Measurements from ENCODE around the gene EML2.
A peak's percentile ranks its signal among the peaks of the same experiment; 100 is the strongest.
"Not testable (repeated sequence)": the region's sequence is repeated elsewhere in the genome, so short reads cannot be mapped to it uniquely, and the experiment has no call there.

The EML2 gene

GRCh38 chr19:45653634-45654033 is 14.4 kb upstream of the EML2 start:
- DNase-seq (ENCODE audit: low read depth) = no peak

DNA sequence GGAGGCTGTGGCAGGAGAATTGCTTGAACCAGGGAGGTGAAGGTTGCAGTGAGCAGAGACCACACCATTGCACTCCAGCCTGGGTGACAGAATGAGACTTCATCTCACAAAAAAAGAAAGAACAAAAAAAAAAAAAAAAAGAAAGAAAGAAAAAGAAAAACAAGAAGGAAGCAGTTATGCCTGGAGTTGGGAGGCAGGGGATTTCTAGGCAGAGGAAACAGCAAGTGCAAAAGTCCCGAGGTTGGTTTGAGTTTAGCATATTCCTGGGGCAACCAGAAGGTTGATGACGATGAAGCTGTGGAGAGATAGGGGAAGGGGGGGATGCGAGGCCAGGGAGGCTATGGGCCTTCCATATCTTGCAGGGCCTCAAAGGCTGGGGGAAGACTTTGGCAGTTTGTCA is 11.5 kb upstream of the EML2 start:
- DNase-seq (ENCODE audit: low read depth) = no peak

- no peak for DNase-seq (ENCODE audit: low read depth)
These were observed 7.1 kb upstream of the EML2 start for GRCh38 chr19:45646345-45646698.

DNA sequence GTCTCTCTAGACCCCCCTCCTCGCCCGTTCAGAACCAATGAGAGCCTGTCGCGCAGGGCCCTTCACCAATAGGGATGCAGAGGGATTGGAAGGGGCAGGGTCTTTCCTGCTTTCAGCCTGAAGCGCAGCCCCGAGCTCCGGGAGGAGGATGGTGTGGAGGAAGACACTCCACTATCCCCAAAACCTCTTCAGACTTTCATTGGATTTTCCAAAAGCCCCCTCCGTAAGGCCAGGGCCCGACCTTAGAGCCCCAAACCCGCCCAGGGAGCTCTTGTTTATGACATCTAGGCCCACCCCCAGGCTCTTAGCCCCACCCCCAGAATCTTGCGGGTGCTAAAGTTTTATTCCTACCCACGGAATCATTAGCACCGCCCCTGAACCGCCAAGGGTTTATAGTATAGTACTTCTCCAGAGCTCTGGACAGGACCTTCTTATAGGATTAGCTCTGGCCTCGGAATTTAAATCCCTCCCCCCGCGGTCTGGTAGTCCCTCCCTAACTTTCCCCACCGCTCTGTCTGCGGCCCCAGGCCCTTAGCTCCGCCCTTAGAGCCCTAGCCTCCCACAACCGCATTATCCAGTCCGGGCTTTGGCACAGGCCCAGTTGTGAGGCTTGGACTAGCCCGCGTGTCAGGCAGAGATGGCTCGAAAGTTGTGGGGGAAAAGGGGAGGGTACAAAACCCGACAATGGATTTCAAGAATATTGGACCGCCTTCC is 6.6 kb upstream of the EML2 start:
- DNase-seq (ENCODE audit: low read depth) = peak; percentile 53

- DNase-seq (ENCODE audit: low read depth) = no peak
These were observed 6.0 kb upstream of the EML2 start for GRCh38 chr19:45645068-45645630.

- no peak for DNase-seq (ENCODE audit: low read depth)
These were observed 5.0 kb upstream of the EML2 start for GRCh38 chr19:45643927-45644771.

- DNase-seq (ENCODE audit: low read depth) = peak; percentile 87
These were observed 4.1 kb upstream of the EML2 start for GRCh38 chr19:45643024-45643926.

DNA sequence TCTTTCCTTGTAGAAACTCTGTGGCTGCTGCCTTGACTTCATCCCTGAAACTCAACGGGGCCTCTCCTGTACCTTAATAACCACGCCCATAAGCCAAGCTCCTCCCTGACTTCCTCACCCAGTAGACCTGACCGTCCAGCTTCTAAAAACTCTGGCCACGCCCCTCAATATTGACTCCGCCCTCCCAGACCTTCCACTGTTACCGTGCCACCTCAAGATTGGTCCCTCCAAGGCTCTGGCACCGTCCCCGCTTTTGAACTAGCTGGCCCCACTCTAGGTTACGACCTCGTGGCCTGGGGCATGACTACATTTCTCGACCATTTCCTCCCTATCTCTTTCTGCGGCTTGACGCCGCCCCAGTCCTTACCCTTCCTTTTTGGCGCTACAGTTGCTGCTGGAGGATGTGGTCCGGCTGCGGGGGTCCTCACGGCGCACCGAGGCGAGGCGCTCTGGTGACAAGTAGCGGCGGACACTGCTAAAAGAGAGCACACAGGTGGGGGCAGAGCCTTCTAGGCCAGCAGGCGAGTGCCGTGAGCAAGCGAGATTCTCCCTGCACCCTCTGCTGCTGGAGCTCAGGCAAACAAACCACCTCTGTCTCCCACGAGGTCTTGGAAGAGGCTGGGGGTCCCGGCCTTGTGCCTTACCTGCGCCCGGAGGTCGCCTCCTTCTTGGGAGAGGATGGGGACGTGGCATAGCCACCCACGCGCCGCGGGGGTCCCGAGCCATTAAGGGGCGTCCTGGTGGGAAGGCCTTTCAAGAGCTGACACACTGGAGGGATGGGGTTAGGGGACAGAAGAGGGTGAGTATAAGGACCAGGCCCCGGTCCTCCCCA is 2.3 kb upstream of the EML2 start:
- DNase-seq (ENCODE audit: low read depth) = peak; percentile 72

GRCh38 chr19:45640849-45641273 is 1.7 kb upstream of the EML2 start:
- DNase-seq (ENCODE audit: low read depth) = peak; percentile 43

DNA sequence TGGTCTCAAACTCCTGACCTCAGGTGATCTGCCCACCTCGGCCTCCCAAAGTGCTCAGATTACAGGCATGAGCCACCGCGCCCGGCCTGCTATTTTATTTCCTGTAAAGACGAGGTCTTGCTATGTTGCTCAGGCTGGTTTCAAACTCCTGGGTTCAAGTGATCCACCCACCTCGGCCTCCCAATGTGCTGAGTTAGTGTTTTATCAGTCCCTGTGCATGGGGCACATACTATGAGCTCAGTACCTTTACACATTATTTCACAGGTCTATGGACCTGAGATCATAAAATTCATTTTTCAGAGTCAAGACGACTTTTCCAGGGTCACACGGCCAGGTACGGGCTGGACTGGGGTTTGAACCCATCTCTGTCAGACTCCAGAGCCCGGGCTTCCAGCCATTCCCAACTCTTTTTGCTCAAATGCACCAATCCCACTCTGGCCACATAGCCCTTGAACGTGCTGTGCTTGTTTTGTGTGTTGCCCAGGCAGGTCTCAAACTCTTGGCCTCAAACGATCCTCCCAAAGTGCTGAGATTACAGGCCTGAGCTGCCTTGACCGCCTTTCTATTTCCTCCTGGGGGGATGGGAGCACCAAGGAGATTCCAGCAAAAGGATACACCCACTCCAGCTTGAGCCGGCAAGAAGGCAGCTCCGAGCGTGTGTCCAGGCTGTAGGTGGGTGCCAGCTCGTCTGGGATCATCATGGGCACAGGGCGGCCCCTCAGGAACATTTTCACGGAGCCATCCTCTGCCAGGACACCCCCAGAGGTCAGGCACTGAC is 1.1 kb downstream of the EML2 start:
- DNase-seq (ENCODE audit: low read depth) = no peak

DNA sequence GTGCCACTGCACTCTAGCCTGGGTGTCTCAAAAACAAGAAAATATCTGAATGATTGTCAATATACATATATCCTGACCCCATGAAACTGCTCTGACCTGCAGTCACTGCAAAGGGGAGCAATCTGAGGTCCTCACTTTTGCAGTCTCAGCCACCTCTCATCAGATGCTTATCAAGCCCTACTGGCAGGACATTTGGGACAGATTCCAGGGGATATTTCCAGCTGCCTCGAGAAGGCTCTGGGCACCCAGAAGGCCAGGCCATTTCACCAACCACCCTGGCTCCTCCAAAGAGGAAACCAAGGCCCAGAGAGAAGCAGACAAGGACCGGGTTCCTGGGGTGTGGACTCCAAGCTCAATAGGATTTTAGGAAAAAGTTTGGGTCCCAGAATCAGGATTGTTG is 2.3 kb downstream of the EML2 start:
- DNase-seq (ENCODE audit: low read depth) = no peak

DNA sequence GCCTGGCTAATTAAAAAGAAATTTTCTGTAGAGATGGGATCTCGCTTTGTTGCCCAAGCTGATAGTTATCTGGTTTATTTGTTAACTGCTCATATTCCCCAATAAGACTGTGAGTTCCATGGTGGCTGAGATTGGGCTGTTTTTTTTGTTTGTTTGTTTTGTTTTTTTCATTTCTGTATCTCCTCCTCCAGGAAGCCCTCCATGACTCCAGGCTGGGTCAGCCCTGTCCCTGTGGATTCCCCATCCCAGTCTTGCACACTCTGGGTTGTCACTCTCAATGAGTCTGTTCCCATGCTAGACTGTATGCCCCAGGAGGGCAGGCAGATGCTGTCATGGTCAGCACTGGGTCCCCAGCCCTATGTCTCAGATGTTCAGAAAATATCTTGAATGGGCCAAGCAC is 2.9 kb downstream of the EML2 start:
- no peak for DNase-seq (ENCODE audit: low read depth)

GRCh38 chr19:45632468-45633196 is 6.6 kb downstream of the EML2 start:
- DNase-seq (ENCODE audit: low read depth) = peak; percentile 27

DNA sequence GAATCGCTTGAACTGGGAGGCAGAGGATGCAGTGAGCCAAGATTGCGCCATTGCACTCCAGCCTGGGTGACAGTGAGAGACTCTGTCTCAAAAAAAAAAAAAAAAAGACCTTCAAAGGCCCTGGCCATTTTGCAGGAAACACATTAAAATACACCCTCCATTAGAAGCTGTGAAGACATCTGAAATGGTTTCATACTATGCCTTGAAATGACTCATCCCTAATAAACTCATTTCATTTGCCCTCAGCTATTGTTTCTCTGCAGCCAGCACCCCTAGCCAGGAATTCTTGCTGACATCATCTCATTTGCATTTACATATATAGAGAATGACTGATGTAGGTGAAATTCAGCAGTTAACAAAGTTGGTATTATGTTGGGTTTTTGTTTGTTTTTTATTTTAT is 8.7 kb downstream of the EML2 start:
- DNase-seq (ENCODE audit: low read depth) = no peak

- DNase-seq (ENCODE audit: low read depth) = no peak
These were observed 9.5 kb downstream of the EML2 start for GRCh38 chr19:45629704-45630103.

- DNase-seq (ENCODE audit: low read depth) = not testable (repeated sequence)
These were observed 11.0 kb downstream of the EML2 start for GRCh38 chr19:45628219-45628618.

GRCh38 chr19:45623984-45624383 is 15.2 kb downstream of the EML2 start:
- no peak for DNase-seq (ENCODE audit: low read depth)

DNA sequence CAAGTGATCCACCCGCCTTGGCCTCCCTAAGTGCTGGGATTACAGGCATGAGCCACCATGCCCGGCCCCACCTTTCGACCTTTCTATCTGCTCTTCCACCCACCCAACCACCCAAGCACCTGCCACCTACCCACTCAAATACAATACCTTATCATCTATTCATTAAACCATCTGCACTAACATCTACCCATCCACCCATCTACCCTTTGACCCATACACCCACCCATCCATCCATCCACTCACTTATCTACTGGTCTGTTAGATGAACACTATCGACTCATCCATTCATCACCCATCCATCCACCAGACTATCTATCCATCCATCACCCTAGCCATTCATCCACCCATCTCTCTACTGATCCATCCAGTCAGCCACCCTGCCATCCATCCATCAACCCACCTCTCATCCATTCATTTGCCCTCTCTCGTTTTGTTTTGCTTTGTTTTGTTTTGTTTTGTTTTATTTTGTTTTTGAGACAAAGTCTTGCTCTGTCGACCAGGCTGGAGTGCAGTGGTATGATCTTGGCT is 17.2 kb downstream of the EML2 start:
- DNase-seq (ENCODE audit: low read depth) = no peak

DNA sequence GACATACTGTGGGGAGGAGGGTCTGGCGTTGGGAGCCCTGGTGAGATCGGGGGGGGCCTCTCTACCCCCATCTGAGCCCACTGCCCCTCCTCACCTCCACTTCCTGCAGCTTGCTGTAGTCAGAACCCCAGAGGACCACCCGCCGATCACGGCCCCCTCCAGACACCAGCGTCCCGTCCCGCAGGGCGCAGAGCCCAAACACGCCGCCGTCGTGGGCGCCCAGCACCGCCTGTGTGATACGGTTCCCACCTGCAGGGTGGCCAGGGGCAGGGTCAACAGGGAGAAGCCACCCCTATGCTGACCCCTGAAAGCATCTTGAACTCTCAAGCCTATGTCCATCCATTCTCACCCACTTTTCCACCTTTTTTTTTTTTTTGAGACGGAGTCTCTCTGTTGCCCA is 17.8 kb downstream of the EML2 start:
- no peak for DNase-seq (ENCODE audit: low read depth)

DNA sequence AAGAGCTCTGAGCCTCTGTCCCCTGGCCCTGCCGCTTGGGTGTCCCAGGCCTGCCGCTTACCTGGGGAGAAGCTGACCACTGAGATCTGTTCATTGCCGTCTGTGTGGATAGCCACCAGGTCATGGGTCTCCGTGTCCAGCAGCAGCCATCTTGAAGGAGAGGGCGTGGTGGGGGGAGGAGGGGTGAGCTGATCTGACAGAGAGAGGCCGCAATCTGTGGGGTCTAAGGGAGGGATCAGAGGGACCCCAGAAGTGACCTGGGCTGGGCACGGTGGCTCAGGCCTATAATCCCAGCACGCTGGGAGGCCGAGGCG is 22.5 kb downstream of the EML2 start:
- no peak for DNase-seq (ENCODE audit: low read depth)

All from stimulated activated CD8-positive, alpha-beta memory T cell treated with anti-CD3 and anti-CD28 coated beads, Interleukin-7, amount 100 ng/mL, for 24 hours (primary cell).